ENCODE data around the gene VWC2L. TPM values are rescaled to one million over a fixed set of nuclear protein-coding genes. Genes with fewer than 3 reads are reported as not detected.

VWC2L gene
- total RNA-seq, 1 experiment from 2014 or later: not detected

GRCh38 chr2:214519258-214519818 lies 108.5 kb downstream of the VWC2L start:
- H3K36me3 Mint-ChIP-seq (ENCODE audit: insufficient read depth, unreplicated experiment): no peaks in the 10 kb centered on the region
- no peak overlapping the region for H3K27ac Mint-ChIP-seq (ENCODE audit: unreplicated experiment)

DNA sequence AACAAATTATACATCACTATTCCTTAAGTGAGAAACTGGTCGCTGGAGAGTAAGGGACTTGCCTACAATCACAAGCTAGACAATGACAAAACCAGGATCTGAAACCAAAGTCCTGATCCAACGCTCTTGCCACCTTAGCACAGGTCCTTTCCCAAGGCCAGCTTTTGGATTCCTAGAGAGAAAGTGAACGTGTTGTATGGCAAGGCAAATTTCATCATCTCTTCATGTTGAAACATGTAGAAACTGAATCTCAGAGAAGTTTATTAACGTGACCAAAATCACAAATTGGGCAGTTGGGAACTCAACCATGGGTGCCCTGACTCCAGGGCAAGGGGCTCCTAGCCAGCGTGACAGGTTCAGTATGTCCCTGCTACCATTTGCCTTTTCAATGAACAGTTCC lies 118.2 kb downstream of the VWC2L start:
- Histone ChIP-seq H3K27me3 (replicated peaks; ENCODE audit: control insufficient read depth, insufficient read depth, low read length) (no peaks in the 10 kb centered on the region), H3K4me1 (no peaks in the 10 kb centered on the region), H3K36me3 (ENCODE audit: control insufficient read depth, insufficient read depth, low read length) (no peaks in the 10 kb centered on the region), H3K4me3 (ENCODE audit: low read depth, low read length) (no peak overlapping the region), H3K9me3 (no peaks in the 10 kb centered on the region)
- Mint-ChIP-seq H3K36me3 (ENCODE audit: insufficient read depth, unreplicated experiment) (no peaks in the 10 kb centered on the region), H3K27ac (ENCODE audit: unreplicated experiment) (no peak overlapping the region), H3K4me3 (ENCODE audit: unreplicated experiment) (no peak overlapping the region), H3K9me3 (ENCODE audit: unreplicated experiment) (peaks cover 13% of the 10 kb centered on the region), H3K4me1 (ENCODE audit: low read depth, unreplicated experiment) (no peaks in the 10 kb centered on the region), H3K27me3 (ENCODE audit: insufficient read depth, unreplicated experiment) (peaks cover 4% of the 10 kb centered on the region)
- no TSS peak for BruUV-seq (replicated peaks)
- DNase-seq: no peak
- CTCF ChIA-PET: no interaction called here
- intact Hi-C loops (cut with micrococcal nuclease; ENCODE audit: unreplicated experiment): no loop called here
- no peak for TF ChIP-seq CTCF (IDR thresholded peaks at IDR 0.05; ENCODE audit: insufficient read depth in 1 of 2, low read depth in 1 of 2, low read length in 1 of 2, severe bottlenecking in 1 of 2, unreplicated experiment in 1 of 2)
- POLR2A ChIA-PET: no interaction called here

More at GRCh38 chr2:214519258-214519818, 108.5 kb downstream of the VWC2L start:
- TF ChIP-seq CTCF (IDR thresholded peaks at IDR 0.05; ENCODE audit: insufficient read depth in 1 of 2, low read depth in 1 of 2, low read length in 1 of 2, severe bottlenecking in 1 of 2, unreplicated experiment in 1 of 2): no peak
- Mint-ChIP-seq H3K4me1 (ENCODE audit: low read depth, unreplicated experiment) (no peaks in the 10 kb centered on the region), H3K9me3 (ENCODE audit: unreplicated experiment) (no peaks in the 10 kb centered on the region), H3K27me3 (ENCODE audit: insufficient read depth, unreplicated experiment) (peaks cover 3% of the 10 kb centered on the region), H3K4me3 (ENCODE audit: unreplicated experiment) (no peak overlapping the region)
- intact Hi-C loops (cut with micrococcal nuclease; ENCODE audit: unreplicated experiment): no loop called here
- H3K9me3 ChIP-seq: no peaks in the 10 kb centered on the region
- H3K36me3 ChIP-seq (ENCODE audit: control insufficient read depth, insufficient read depth, low read length): no peaks in the 10 kb centered on the region
- CTCF ChIA-PET: no interaction called here
- DNase-seq: no peak
- POLR2A ChIA-PET: no interaction called here
- no TSS peak for BruUV-seq (replicated peaks)
- no peaks in the 10 kb centered on the region for H3K4me1 ChIP-seq
- H3K27me3 ChIP-seq (replicated peaks; ENCODE audit: control insufficient read depth, insufficient read depth, low read length): no peaks in the 10 kb centered on the region
- H3K4me3 ChIP-seq (ENCODE audit: low read depth, low read length): no peak overlapping the region

DNA sequence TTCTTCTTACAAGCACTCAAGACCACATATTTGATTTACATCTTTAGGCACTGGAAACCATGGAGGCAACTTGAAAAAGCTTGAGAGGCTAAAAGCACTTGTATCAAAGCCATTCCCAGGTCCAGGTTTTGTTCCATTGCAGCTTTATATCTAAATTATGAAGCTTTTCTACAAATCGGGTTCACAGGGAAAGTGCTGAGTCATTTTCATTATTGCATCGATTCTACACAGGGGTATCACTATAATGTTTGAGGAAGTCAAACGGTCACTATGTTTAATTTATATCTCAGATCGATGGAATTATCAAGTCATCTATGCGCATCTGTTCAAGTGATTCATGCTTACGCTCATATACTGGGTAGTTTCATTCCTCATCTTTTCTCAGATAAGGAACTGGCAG lies 118.7 kb downstream of the VWC2L start:
- TF ChIP-seq CTCF (IDR thresholded peaks at IDR 0.05; ENCODE audit: insufficient read depth in 1 of 2, low read depth in 1 of 2, low read length in 1 of 2, severe bottlenecking in 1 of 2, unreplicated experiment in 1 of 2): no peak
- no peaks in the 10 kb centered on the region for H3K4me1 Mint-ChIP-seq (ENCODE audit: low read depth, unreplicated experiment)
- ChIA-PET CTCF (no interaction called here), POLR2A (no interaction called here)
- no peak overlapping the region for H3K4me3 Mint-ChIP-seq (ENCODE audit: unreplicated experiment)
- DNase-seq: no peak
- no peaks in the 10 kb centered on the region for H3K27me3 ChIP-seq (replicated peaks; ENCODE audit: control insufficient read depth, insufficient read depth, low read length)
- BruUV-seq (replicated peaks): no TSS peak
- intact Hi-C loops (cut with micrococcal nuclease; ENCODE audit: unreplicated experiment): no loop called here
- no peak overlapping the region for H3K27ac Mint-ChIP-seq (ENCODE audit: unreplicated experiment)
- H3K27me3 Mint-ChIP-seq (ENCODE audit: insufficient read depth, unreplicated experiment): peaks cover 4% of the 10 kb centered on the region
- no peaks in the 10 kb centered on the region for H3K36me3 ChIP-seq (ENCODE audit: control insufficient read depth, insufficient read depth, low read length)
- no peaks in the 10 kb centered on the region for H3K4me1 ChIP-seq
- no peaks in the 10 kb centered on the region for H3K9me3 ChIP-seq
- H3K9me3 Mint-ChIP-seq (ENCODE audit: unreplicated experiment): peaks cover 13% of the 10 kb centered on the region
- H3K4me3 ChIP-seq (ENCODE audit: low read depth, low read length): no peak overlapping the region
- H3K36me3 Mint-ChIP-seq (ENCODE audit: insufficient read depth, unreplicated experiment): no peaks in the 10 kb centered on the region
